HG03571 (cell line): ENCODE measurements around the gene CHKB.
"Not testable (repeated sequence)": the region's sequence is repeated elsewhere in the genome, so short reads cannot be mapped to it uniquely, and the experiment has no call there.

ENCODE experiments used
- ATAC-seq: cut with Tn5 transposase; IDR thresholded peaks from one replicate; pipeline ENCODE4 v1.9.1; 2021; ENCODE audit not compliant: unreplicated experiment

The CHKB gene

GRCh38 chr22:50612528-50613221 lies 30.0 kb upstream of the CHKB start:
- ATAC-seq: no peak

- ATAC-seq: no peak
These were observed 29.5 kb upstream of the CHKB start for GRCh38 chr22:50612168-50612527.

GRCh38 chr22:50611341-50612060 lies 28.9 kb upstream of the CHKB start:
- ATAC-seq: no peak

- ATAC-seq: no peak
These were observed 27.9 kb upstream of the CHKB start for GRCh38 chr22:50610581-50610980.

GRCh38 chr22:50610041-50610451 lies 27.4 kb upstream of the CHKB start:
- ATAC-seq: no peak

- ATAC-seq: no peak
These were observed 26.9 kb upstream of the CHKB start for GRCh38 chr22:50609599-50609998.

- ATAC-seq: no peak
These were observed 26.3 kb upstream of the CHKB start for GRCh38 chr22:50608996-50609395.

- ATAC-seq: not testable (repeated sequence)
These were observed 25.6 kb upstream of the CHKB start for GRCh38 chr22:50608058-50608840.

GRCh38 chr22:50607659-50608020 lies 25.0 kb upstream of the CHKB start:
- ATAC-seq: no peak

GRCh38 chr22:50606946-50607658 lies 24.5 kb upstream of the CHKB start:
- ATAC-seq: no peak

- ATAC-seq: no peak
These were observed 23.7 kb upstream of the CHKB start for GRCh38 chr22:50606165-50606945.

- no peak for ATAC-seq
These were observed 23.0 kb upstream of the CHKB start for GRCh38 chr22:50605613-50606074.

GRCh38 chr22:50605002-50605612 lies 22.5 kb upstream of the CHKB start:
- ATAC-seq: no peak

- no peak for ATAC-seq
These were observed 21.8 kb upstream of the CHKB start for GRCh38 chr22:50604256-50605001.

- no peak for ATAC-seq
These were observed 21.0 kb upstream of the CHKB start for GRCh38 chr22:50603511-50604255.

- ATAC-seq: no peak
These were observed 19.7 kb upstream of the CHKB start for GRCh38 chr22:50602338-50602700.

- ATAC-seq: no peak
These were observed 19.2 kb upstream of the CHKB start for GRCh38 chr22:50601669-50602337.
